Bronchial epithelial cell (primary cell): ENCODE measurements around the gene NANS. TPM values are rescaled to one million over a fixed set of nuclear protein-coding genes. Genes with fewer than 3 reads are reported as not detected.
A peak's percentile ranks its signal among the peaks of the same experiment; 100 is the strongest.
"Not testable (repeated sequence)": the region's sequence is repeated elsewhere in the genome, so short reads cannot be mapped to it uniquely, and the experiment has no call there.

ENCODE experiments used
- DNase-seq: peaks from one replicate; pipeline ENCODE4 v3.0.0-alpha.2; 2010; ENCODE audit warnings: low read depth
- FAIRE-seq: peaks from 2 replicates; lab custom pipeline; 2011; peaks lifted over from hg19 to GRCh38; lab: Jason Lieb, UNC
- H3K27me3 ChIP-seq: 2 replicates; pipeline ENCODE4 v1.5.1; 2011; ENCODE audit warnings: low read length; ENCODE audit not compliant: control insufficient read depth, insufficient read depth
- H3K36me3 ChIP-seq: 2 replicates; pipeline ENCODE4 v1.5.1; 2011; ENCODE audit warnings: low read length; ENCODE audit not compliant: control insufficient read depth, insufficient read depth
- H3K4me3 ChIP-seq: 2 replicates; pipeline ENCODE4 v1.5.1; 2011; ENCODE audit warnings: mild to moderate bottlenecking, low read depth, low read length, control low read depth
- CTCF ChIP-seq: IDR thresholded peaks from 2 replicates; pipeline ENCODE4 v1.5.1; 2011; ENCODE audit warnings: mild to moderate bottlenecking, moderate library complexity, low read length, control low read depth, inconsistent platforms; ENCODE audit not compliant: insufficient read depth, severe bottlenecking
- total RNA-seq: library from RNA; depleted of rRNA; stranded (reverse); fragments of >200 nt; gene quantifications from 2 replicates; pipeline ENCODE4 v1.2.1, GENCODE V29; 2014

Gene NANS
- total RNA-seq, 1 donor from 2014 or later, result 118 TPM

- FAIRE-seq, result no peak
- Histone ChIP-seq H3K36me3 (peaks cover 5% of the 10 kb centered on the region), H3K27me3 (no peaks in the 10 kb centered on the region), H3K4me3 (no peak overlapping the region)
- TF ChIP-seq CTCF, result no peak
- DNase-seq, result no peak
Measured at GRCh38 chr9:98107926-98108325, 51.4 kb downstream of the NANS start.

DNA sequence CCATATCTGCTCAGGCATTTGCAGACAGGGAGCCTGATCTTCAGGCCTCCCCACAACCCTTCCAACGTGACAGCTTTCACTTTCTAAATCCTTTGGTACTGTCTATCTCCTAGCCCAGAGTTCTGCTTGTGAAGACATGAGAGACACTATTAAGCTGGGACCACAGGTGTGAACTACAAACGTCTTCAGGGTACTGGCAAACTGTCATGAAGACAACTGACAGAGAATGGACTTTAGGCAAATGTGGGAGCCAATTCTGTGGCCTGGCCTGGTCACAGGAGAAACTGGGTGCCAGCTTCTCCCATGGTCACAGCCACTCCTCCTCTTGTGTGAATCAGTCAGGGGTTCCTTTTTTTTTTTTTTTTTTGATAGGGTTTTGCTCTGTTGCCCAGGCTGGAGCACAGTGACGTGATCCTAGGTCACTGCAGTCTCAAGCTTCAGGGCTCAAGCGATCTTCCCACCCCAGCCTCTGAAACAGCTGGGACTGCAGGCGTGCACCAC, 52.0 kb downstream of the NANS start:
- no peaks in the 10 kb centered on the region for H3K27me3 ChIP-seq
- TF ChIP-seq CTCF, result no peak
- peaks cover 5% of the 10 kb centered on the region for H3K36me3 ChIP-seq
- no peak for DNase-seq
- H3K4me3 ChIP-seq, result no peak overlapping the region
- FAIRE-seq, result no peak

DNA sequence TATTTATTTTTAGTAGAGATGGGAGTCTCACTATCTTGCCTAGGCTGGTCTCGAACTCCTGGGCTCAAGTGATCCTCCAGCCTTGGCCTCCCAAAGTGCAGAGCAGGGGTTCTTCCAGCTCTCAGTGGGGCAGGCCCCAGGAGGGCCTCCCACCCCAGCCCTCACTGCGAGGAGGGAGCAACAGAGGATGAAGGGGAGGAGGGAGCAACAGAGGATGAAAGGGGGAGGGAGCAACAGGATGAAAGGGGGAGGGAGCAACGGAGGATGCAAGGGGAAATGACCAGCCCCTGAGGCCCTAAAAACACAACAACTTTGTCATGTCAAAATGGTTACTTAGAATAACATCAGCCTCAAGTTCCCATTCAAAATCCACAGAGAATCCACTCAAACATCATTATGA, 52.5 kb downstream of the NANS start:
- Histone ChIP-seq H3K27me3 (no peaks in the 10 kb centered on the region), H3K4me3 (no peak overlapping the region), H3K36me3 (peaks cover 5% of the 10 kb centered on the region)
- DNase-seq (no peak), FAIRE-seq (no peak)
- TF ChIP-seq CTCF, result no peak

DNA sequence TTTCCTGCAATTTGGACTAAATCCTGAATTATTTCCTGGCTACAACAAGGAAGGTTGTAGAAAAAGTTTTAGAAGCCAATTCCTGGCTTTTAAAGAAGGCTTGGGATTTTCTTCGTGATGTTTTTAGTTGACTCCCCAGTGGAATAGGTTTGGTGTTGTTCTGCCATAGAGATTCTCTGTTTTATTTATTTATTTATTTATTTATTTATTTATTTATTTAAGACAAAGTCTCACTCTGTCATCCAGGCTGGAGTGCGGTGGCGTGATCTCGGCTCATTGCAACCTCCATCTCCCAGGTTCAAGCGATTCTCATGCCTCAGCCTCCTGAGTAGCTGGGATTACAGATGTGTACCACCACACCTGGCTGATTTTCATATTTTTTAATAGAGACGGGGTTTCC, 60.6 kb downstream of the NANS start:
- not testable (repeated sequence) for FAIRE-seq, H3K4me3 ChIP-seq, H3K36me3 ChIP-seq, H3K27me3 ChIP-seq, DNase-seq

DNA sequence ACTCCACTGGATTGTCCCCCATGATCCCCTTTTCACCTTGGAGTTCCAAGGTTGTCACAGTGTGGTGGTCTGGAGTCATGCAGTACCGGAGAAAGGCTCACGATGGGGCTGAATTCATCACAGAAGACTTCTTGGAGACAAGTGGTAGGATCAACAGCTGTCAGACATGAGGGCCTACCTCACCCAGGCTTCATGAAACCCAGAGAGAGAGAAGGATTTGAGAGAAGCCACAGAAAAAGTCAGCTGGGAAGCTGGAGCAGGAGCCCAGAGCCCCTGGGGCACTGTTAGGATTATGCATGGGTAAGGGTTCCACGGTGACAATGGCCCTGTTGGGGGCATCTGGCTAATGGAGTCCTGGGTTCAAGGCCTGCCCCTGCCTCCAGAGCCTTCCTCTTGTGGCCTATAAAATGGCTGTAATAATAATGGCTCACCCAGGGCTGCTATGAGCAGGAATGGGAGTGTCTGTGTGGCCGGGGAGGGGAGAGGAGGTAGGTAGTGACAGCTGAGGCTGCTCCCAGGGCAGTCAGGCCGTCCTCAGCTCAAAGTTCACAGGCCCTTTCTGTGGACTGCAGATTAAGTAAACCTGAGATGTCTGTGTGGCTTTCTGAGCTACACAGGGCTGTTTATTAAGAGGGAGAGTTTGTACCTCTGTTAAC, 61.6 kb downstream of the NANS start:
- Histone ChIP-seq H3K36me3 (no peaks in the 10 kb centered on the region), H3K27me3 (no peaks in the 10 kb centered on the region), H3K4me3 (peak overlapping the region; percentile 73)
- FAIRE-seq (no peak), DNase-seq (peak; percentile 44)
- peak; percentile 36 for TF ChIP-seq CTCF

- TF ChIP-seq CTCF, result peak; percentile 12
- H3K4me3 ChIP-seq, result peak within 1 kb of the TSS; percentile 73
- peak; percentile 26 for DNase-seq
- H3K36me3 ChIP-seq, result no peaks in the 10 kb centered on the region
- H3K27me3 ChIP-seq, result no peaks in the 10 kb centered on the region
- no peak for FAIRE-seq
Measured at GRCh38 chr9:98118640-98119601, 62.4 kb downstream of the NANS start, which contains the start of gene TRIM14. TRIM14 (minus strand) TSS chr9:98119222; CDS start chr9:98119188, 34 bp downstream.
